A549 (cell line): Measurements from ENCODE around the gene SLC37A2.
"Not testable (repeated sequence)": the region's sequence is repeated elsewhere in the genome, so short reads cannot be mapped to it uniquely, and the experiment has no call there.

ENCODE experiments used
- CBX2 ChIP-seq: fragments of 200-600 bp; sonication (generic); IDR thresholded peaks from 2 replicates; pipeline ENCODE4 v1.6.1; 2016; ENCODE audit warnings: low read depth, mild to moderate bottlenecking, borderline replicate concordance
- EP300 ChIP-seq, 2 experiments: fragments of >200 bp; sonication (Bioruptor Twin); formaldehyde crosslinking; IDR thresholded peaks; 2 replicates in 1 of 2; 3 replicates in 1 of 2; pipeline ENCODE4 v1.6.1; 2016 to 2017
- MAX ChIP-seq: IDR thresholded peaks from 2 replicates; pipeline ENCODE4 v1.6.1; 2012

- not testable (repeated sequence) for TF ChIP-seq MAX; EP300 (IDR thresholded peaks at IDR 0.05); CBX2
Observed at GRCh38 chr11:125090151-125090550, 27.0 kb downstream of the SLC37A2 start.
